OCI-M2 (cell line): ENCODE results near the gene BCL3.

Experiments
- DNase-seq: peaks from one replicate; lab custom pipeline; 2025; ENCODE audit not compliant: unreplicated experiment; lab: John Stamatoyannopoulos, UW

BCL3 gene

GRCh38 chr19:44741258-44741731, 7.2 kb upstream of the BCL3 start:
- no peak for DNase-seq

GRCh38 chr19:44741841-44742329, 6.6 kb upstream of the BCL3 start:
- no peak for DNase-seq

GRCh38 chr19:44742330-44743061, 6.0 kb upstream of the BCL3 start:
- DNase-seq, result no peak

GRCh38 chr19:44744871-44745332, 3.6 kb upstream of the BCL3 start:
- DNase-seq, result no peak

- no peak for DNase-seq
Observed at GRCh38 chr19:44745341-44745831, 3.1 kb upstream of the BCL3 start.

GRCh38 chr19:44745887-44746600, 2.5 kb upstream of the BCL3 start:
- DNase-seq, result no peak

GRCh38 chr19:44746616-44746945, 1.9 kb upstream of the BCL3 start:
- no peak for DNase-seq

- DNase-seq, result no peak
Observed at GRCh38 chr19:44746946-44747738, 1.4 kb upstream of the BCL3 start.

GRCh38 chr19:44747739-44748425, 626 bp upstream of the BCL3 start:
- no peak for DNase-seq

- DNase-seq, result no peak
Observed at GRCh38 chr19:44749292-44749691, 784 bp downstream of the BCL3 start.

GRCh38 chr19:44749994-44750393, 1.5 kb downstream of the BCL3 start:
- no peak for DNase-seq

GRCh38 chr19:44752123-44752815, 3.8 kb downstream of the BCL3 start:
- no peak for DNase-seq

GRCh38 chr19:44752816-44753625, 4.5 kb downstream of the BCL3 start:
- peak; percentile 48 for DNase-seq

GRCh38 chr19:44753626-44753931, 5.1 kb downstream of the BCL3 start:
- no peak for DNase-seq

GRCh38 chr19:44753932-44754749, 5.6 kb downstream of the BCL3 start:
- DNase-seq, result peak; percentile 31

GRCh38 chr19:44754750-44755080, 6.2 kb downstream of the BCL3 start:
- DNase-seq, result no peak

GRCh38 chr19:44755219-44755618, 6.7 kb downstream of the BCL3 start:
- no peak for DNase-seq

- no peak for DNase-seq
Observed at GRCh38 chr19:44756089-44756562, 7.6 kb downstream of the BCL3 start.
